NB4 (cell line): Measurements from ENCODE around the gene FGF10.

Source experiments
- POLR2A ChIP-seq: IDR thresholded peaks from 2 replicates; pipeline ENCODE4 v1.6.1; 2011; ENCODE audit warnings: mild to moderate bottlenecking; ENCODE audit not compliant: insufficient read length; ENCODE audit errors: extremely low read depth
- TF ChIP-seq, protein P1 (sequence below): IDR thresholded peaks from one replicate; pipeline ENCODE4 v1.5.1; 2012; ENCODE audit warnings: low read depth, low read length
- TF ChIP-seq, protein P2 (sequence below): IDR thresholded peaks from 2 replicates; pipeline ENCODE4 v1.6.1; 2011; ENCODE audit warnings: low read depth, low read length

DNA sequence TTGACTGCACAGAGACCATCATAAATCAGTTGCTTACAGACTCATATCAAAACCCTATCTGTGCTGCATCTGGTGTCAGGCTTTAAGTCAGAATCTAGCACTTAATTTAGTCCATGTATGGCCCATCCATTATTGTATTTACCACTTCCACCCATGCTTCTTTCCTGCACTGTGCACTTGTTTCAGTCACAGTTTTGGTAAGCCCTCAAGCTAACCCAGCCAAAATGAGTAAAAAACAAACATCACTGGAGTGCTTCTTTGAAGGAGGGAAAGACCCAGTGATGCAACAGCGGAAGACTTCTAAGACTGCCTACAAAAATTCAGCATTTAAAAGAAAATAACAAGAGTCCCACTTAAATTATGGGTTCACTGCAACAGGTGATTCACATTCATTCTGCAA, 69.0 kb downstream of the FGF10 start:
- TF ChIP-seq, protein P1, sequence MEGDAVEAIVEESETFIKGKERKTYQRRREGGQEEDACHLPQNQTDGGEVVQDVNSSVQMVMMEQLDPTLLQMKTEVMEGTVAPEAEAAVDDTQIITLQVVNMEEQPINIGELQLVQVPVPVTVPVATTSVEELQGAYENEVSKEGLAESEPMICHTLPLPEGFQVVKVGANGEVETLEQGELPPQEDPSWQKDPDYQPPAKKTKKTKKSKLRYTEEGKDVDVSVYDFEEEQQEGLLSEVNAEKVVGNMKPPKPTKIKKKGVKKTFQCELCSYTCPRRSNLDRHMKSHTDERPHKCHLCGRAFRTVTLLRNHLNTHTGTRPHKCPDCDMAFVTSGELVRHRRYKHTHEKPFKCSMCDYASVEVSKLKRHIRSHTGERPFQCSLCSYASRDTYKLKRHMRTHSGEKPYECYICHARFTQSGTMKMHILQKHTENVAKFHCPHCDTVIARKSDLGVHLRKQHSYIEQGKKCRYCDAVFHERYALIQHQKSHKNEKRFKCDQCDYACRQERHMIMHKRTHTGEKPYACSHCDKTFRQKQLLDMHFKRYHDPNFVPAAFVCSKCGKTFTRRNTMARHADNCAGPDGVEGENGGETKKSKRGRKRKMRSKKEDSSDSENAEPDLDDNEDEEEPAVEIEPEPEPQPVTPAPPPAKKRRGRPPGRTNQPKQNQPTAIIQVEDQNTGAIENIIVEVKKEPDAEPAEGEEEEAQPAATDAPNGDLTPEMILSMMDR, result no peak
- no peak for TF ChIP-seq POLR2A
- TF ChIP-seq, protein P2, sequence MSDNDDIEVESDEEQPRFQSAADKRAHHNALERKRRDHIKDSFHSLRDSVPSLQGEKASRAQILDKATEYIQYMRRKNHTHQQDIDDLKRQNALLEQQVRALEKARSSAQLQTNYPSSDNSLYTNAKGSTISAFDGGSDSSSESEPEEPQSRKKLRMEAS, result no peak
